B cell (primary cell): ENCODE measurements around the gene TGM6. TPM values are rescaled to one million over a fixed set of nuclear protein-coding genes. Genes with fewer than 3 reads are reported as not detected.

ENCODE experiments used
- ATAC-seq: fragments of 200-7000 bp; cut with Tn5 transposase; one replicate; pipeline ENCODE4 v1.10.0; 2021; ENCODE audit warnings: low read depth, mild to moderate bottlenecking, moderate number of reproducible peaks, moderate library complexity
- CTCF ChIA-PET: fragments of 350-600 bp; sonication (Branson Sonifier 250); formaldehyde crosslinking; loops from one replicate; lab custom pipeline; 2021; ENCODE audit warnings: antibody characterized with exemption, inconsistent platforms; lab: Charles Lee
- POLR2A ChIA-PET: fragments of 350-600 bp; sonication (Branson Sonifier 250); formaldehyde crosslinking; loops from one replicate; lab custom pipeline; 2021; ENCODE audit warnings: antibody characterized with exemption; lab: Charles Lee
- DNase-seq: peaks from one replicate; pipeline ENCODE4 v3.0.0; 2013
- H2AFZ ChIP-seq: 2 replicates; pipeline ENCODE4 v1.6.1; 2012; ENCODE audit warnings: mild to moderate bottlenecking, low read depth, low read length; ENCODE audit not compliant: insufficient read depth, poor library complexity, severe bottlenecking
- H3K27ac ChIP-seq, 2 donors: 1 replicate in 1 of 2; 2 replicates in 1 of 2; pipeline ENCODE4 v1.5.1; 2012 to 2013; ENCODE audit warnings: low read length in 2 of 2, mild to moderate bottlenecking in 2 of 2, moderate library complexity in 1 of 2
- H3K27me3 ChIP-seq, 4 experiments: fragments of 200-600 bp in 1 of 4; sonication (generic) in 1 of 4; replicated peaks in 1 of 4; 1 replicate in 2 of 4; 2 replicates in 2 of 4; pipeline versions ENCODE4 v1.6.1 to v1.7.0; 2013 to 2016; ENCODE audit warnings: low read length in 3 of 4, mild to moderate bottlenecking in 2 of 4, mixed read lengths in 1 of 4, moderate library complexity in 1 of 4; ENCODE audit not compliant: insufficient read depth in 4 of 4, control insufficient read depth in 3 of 4; ENCODE audit errors: control extremely low read depth in 1 of 4
- H3K36me3 ChIP-seq, 2 experiments: replicated peaks in 1 of 2; 1 replicate in 1 of 2; 2 replicates in 1 of 2; pipeline versions ENCODE4 v1.6.1 to v1.7.1; 2013; ENCODE audit warnings: low read length in 1 of 2; ENCODE audit not compliant: insufficient read depth in 2 of 2, control insufficient read depth in 1 of 2; ENCODE audit errors: control extremely low read depth in 1 of 2, extremely low read depth in 1 of 2
- H3K4me1 ChIP-seq, 2 donors: fragments of 200-600 bp in 1 of 2; sonication (generic) in 1 of 2; 1 replicate in 1 of 2; 2 replicates in 1 of 2; pipeline versions ENCODE4 v1.5.1 to v1.6.1; 2013 to 2017; ENCODE audit warnings: low read length in 2 of 2; ENCODE audit not compliant: control insufficient read depth in 2 of 2, insufficient read depth in 2 of 2
- H3K4me2 ChIP-seq: replicated peaks from 2 replicates; pipeline ENCODE3; 2012; ENCODE audit warnings: mild to moderate bottlenecking, low read depth, low read length; ENCODE audit not compliant: poor library complexity, severe bottlenecking
- H3K4me3 ChIP-seq, 5 experiments: fragments of 200-600 bp in 1 of 5; sonication (generic) in 1 of 5; 1 replicate in 3 of 5; 2 replicates in 2 of 5; pipeline versions ENCODE4 v1.5.1 to v1.7.0; 2011 to 2016; ENCODE audit warnings: low read length in 4 of 5, mild to moderate bottlenecking in 4 of 5, low read depth in 2 of 5, control low read depth in 1 of 5, moderate library complexity in 1 of 5; ENCODE audit not compliant: insufficient read depth in 1 of 5; ENCODE audit errors: control extremely low read depth in 1 of 5, extremely low read depth in 1 of 5
- H3K79me2 ChIP-seq: fragments of 200-600 bp; sonication (generic); one replicate; pipeline ENCODE4 v1.6.0; 2016; ENCODE audit warnings: low read length; ENCODE audit not compliant: control insufficient read depth, insufficient read depth
- H3K9ac ChIP-seq: fragments of 200-600 bp; sonication (generic); 2 replicates; pipeline ENCODE4 v1.6.1; 2017; ENCODE audit warnings: mild to moderate bottlenecking, low read length, moderate library complexity
- H3K9me3 ChIP-seq, 3 donors: one replicate each; pipeline versions ENCODE4 v1.6.1 to v1.7.1; 2013; ENCODE audit warnings: low read length in 2 of 3; ENCODE audit not compliant: control insufficient read depth in 2 of 3, insufficient read depth in 1 of 3; ENCODE audit errors: control extremely low read depth in 1 of 3
- H4K20me1 ChIP-seq: 2 replicates; pipeline ENCODE4 v1.6.0; 2012; ENCODE audit warnings: mild to moderate bottlenecking, low read length; ENCODE audit not compliant: insufficient read depth, control insufficient read depth, poor library complexity, severe bottlenecking
- H3K27ac Mint-ChIP-seq: one replicate; pipeline ENCODE4 v1.8.0; 2021; ENCODE audit warnings: mixed read lengths
- H3K27me3 Mint-ChIP-seq: one replicate; pipeline ENCODE4 v1.8.0; 2021; ENCODE audit warnings: mixed read lengths
- H3K4me1 Mint-ChIP-seq: one replicate; pipeline ENCODE4 v1.8.0; 2021; ENCODE audit warnings: mixed read lengths
- H3K4me3 Mint-ChIP-seq: one replicate; pipeline ENCODE4 v1.8.0; 2021; ENCODE audit warnings: mixed read lengths
- H3K9me3 Mint-ChIP-seq: one replicate; pipeline ENCODE4 v1.8.0; 2022; ENCODE audit warnings: mixed read lengths; ENCODE audit not compliant: insufficient read depth
- EZH2 ChIP-seq: IDR thresholded peaks from 2 replicates; pipeline ENCODE4 v1.6.1; 2012; ENCODE audit warnings: borderline replicate concordance, low read depth, mild to moderate bottlenecking, moderate library complexity, low read length; ENCODE audit not compliant: insufficient read depth, poor library complexity, severe bottlenecking
- WGBS: methylation state at CpG from one replicate; pipeline ENCODE4 v1.1.5; 2013; ENCODE audit warnings: missing lambda C conversion rate; ENCODE audit not compliant: insufficient coverage; 5-methylcytosine and 5-hydroxymethylcytosine counted together
- intact Hi-C: fragments of 100-400 bp; cut with micrococcal nuclease; formaldehyde crosslinking; loops from one replicate; pipeline ENCODE4 v1.10.0; 2022
- polyA plus RNA-seq: library from polyadenylated mRNA; depleted of rRNA; stranded (reverse); fragments of >200 nt; gene quantifications from 2 replicates; pipeline ENCODE4 v1.2.3, GENCODE V29; 2012
- total RNA-seq, 2 donors: library from RNA; stranded (reverse); fragments of 120-200 nt in 1 of 2; gene quantifications; 1 replicate in 1 of 2; 2 replicates in 1 of 2; pipeline versions ENCODE4 v1.2.3 to v1.2.4, GENCODE V29; 2013 to 2022
- TF ChIP-seq, protein P1 (sequence below): fragments of 200-600 bp; IDR thresholded peaks from one replicate; pipeline ENCODE4 v1.8.0; 2022; ENCODE audit warnings: antibody characterized with exemption, mild to moderate bottlenecking

The TGM6 gene
- total and polyA plus RNA-seq, 2 donors (not counting 1 experiment from before 2014, with no cell fraction given), result not detected

GRCh38 chr20:2378893-2379292 is 1.8 kb upstream of the TGM6 start:
- H3K4me2 ChIP-seq, result no peak overlapping the region
- WGBS, result 100% methylated on average over 7 of the region's 7 CpGs
- H3K27ac Mint-ChIP-seq, result no peak overlapping the region
- H3K27ac ChIP-seq, result no peak overlapping the region
- no peaks in the 10 kb centered on the region for H3K4me1 ChIP-seq
- H4K20me1 ChIP-seq, result no peaks in the 10 kb centered on the region
- DNase-seq (no peak), ATAC-seq (no peak)
- no peak overlapping the region for H2AFZ ChIP-seq
- peaks cover 0 to 9% (median 0%) of the 10 kb centered on the region in 4 experiments for H3K27me3 ChIP-seq
- H3K4me3 ChIP-seq, result no peak overlapping the region
- no peaks in the 10 kb centered on the region for H3K36me3 ChIP-seq
- peaks cover 24% of the 10 kb centered on the region for H3K27me3 Mint-ChIP-seq
- CTCF ChIA-PET, result interaction anchor here (1.0 kb wide), 2 partner anchors 73 to 615 kb away, joined by 3 read pairs; no protein-coding TSS in a partner anchor
- no peaks in the 10 kb centered on the region for H3K9me3 ChIP-seq
- H3K9me3 Mint-ChIP-seq, result no peaks in the 10 kb centered on the region
- TF ChIP-seq EZH2, result no peak
- TF ChIP-seq, protein P1, sequence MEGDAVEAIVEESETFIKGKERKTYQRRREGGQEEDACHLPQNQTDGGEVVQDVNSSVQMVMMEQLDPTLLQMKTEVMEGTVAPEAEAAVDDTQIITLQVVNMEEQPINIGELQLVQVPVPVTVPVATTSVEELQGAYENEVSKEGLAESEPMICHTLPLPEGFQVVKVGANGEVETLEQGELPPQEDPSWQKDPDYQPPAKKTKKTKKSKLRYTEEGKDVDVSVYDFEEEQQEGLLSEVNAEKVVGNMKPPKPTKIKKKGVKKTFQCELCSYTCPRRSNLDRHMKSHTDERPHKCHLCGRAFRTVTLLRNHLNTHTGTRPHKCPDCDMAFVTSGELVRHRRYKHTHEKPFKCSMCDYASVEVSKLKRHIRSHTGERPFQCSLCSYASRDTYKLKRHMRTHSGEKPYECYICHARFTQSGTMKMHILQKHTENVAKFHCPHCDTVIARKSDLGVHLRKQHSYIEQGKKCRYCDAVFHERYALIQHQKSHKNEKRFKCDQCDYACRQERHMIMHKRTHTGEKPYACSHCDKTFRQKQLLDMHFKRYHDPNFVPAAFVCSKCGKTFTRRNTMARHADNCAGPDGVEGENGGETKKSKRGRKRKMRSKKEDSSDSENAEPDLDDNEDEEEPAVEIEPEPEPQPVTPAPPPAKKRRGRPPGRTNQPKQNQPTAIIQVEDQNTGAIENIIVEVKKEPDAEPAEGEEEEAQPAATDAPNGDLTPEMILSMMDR, result no peak
- intact Hi-C loops, result no loop called here
- H3K4me3 Mint-ChIP-seq, result no peak overlapping the region
- H3K79me2 ChIP-seq, result no peaks in the 10 kb centered on the region
- POLR2A ChIA-PET, result interaction anchor here (0.6 kb wide), 1 partner anchor 416 kb away, joined by 4 read pairs; no protein-coding TSS in a partner anchor
- H3K9ac ChIP-seq, result no peak overlapping the region
- H3K4me1 Mint-ChIP-seq, result no peaks in the 10 kb centered on the region

GRCh38 chr20:2379511-2380229 is 1.0 kb upstream of the TGM6 start:
- Histone ChIP-seq H2AFZ (no peak overlapping the region), H3K4me1 (no peaks in the 10 kb centered on the region), H3K9me3 (no peaks in the 10 kb centered on the region), H3K79me2 (no peaks in the 10 kb centered on the region), H3K27ac (no peak overlapping the region), H3K27me3 (peaks cover 0 to 5% (median 0%) of the 10 kb centered on the region in 4 experiments), H4K20me1 (no peaks in the 10 kb centered on the region), H3K36me3 (no peaks in the 10 kb centered on the region), H3K4me3 (no peak overlapping the region), H3K4me2 (no peak overlapping the region), H3K9ac (no peak overlapping the region)
- CTCF ChIA-PET, result interaction anchor here (0.5 to 1.0 kb wide), 2 partner anchors 9 to 72 kb away, joined by 3 to 4 read pairs; no protein-coding TSS in a partner anchor
- Mint-ChIP-seq H3K4me1 (no peaks in the 10 kb centered on the region), H3K9me3 (no peaks in the 10 kb centered on the region), H3K4me3 (no peak overlapping the region), H3K27ac (no peak overlapping the region), H3K27me3 (peaks cover 26% of the 10 kb centered on the region)
- DNase-seq (no peak), ATAC-seq (no peak)
- WGBS, result 3% methylated on average over 7 of the region's 9 CpGs
- TF ChIP-seq, protein P1, result no peak
- no peak for TF ChIP-seq EZH2
- intact Hi-C loops, result no loop called here
- POLR2A ChIA-PET, result no interaction called here
